Testis (tissue), 3 donors: ENCODE results near the gene MYBPC3. TPM values are rescaled to one million over a fixed set of nuclear protein-coding genes. Genes with fewer than 3 reads are reported as not detected.
A peak's percentile ranks its signal among the peaks of the same experiment; 100 is the strongest.

Source experiments
- DNase-seq: peaks from one replicate; pipeline ENCODE4 v3.0.0-alpha.2; 2019
- H3K27ac ChIP-seq, 2 donors: fragments of 200-600 bp; sonication (generic); one replicate each; pipeline ENCODE4 v1.5.1; 2019
- H3K27me3 ChIP-seq: fragments of 200-600 bp; sonication (generic); one replicate; pipeline ENCODE4 v1.5.1; 2019
- H3K36me3 ChIP-seq: fragments of 200-600 bp; sonication (generic); one replicate; pipeline ENCODE4 v1.5.1; 2017; ENCODE audit warnings: low read depth; ENCODE audit errors: missing control alignments
- H3K4me1 ChIP-seq: fragments of 200-600 bp; sonication (generic); one replicate; pipeline ENCODE4 v1.5.1; 2019
- H3K4me3 ChIP-seq, 2 donors: fragments of 200-600 bp; sonication (generic); one replicate each; pipeline ENCODE4 v1.5.1; 2017 to 2019
- H3K9me3 ChIP-seq: fragments of 200-600 bp; sonication (generic); one replicate; pipeline ENCODE4 v1.5.1; 2017
- POLR2A ChIP-seq: fragments of 450-650 bp; IDR thresholded peaks from one replicate; pipeline ENCODE4 v1.6.1; 2017; ENCODE audit warnings: antibody characterized with exemption, mild to moderate bottlenecking, moderate library complexity
- WGBS, 2 donors: methylation state at CpG; one replicate each; pipeline ENCODE4 v1.1.5; 2018; 5-methylcytosine and 5-hydroxymethylcytosine counted together
- intact Hi-C: fragments of 100-400 bp; cut with DNase I; formaldehyde crosslinking; loops from one replicate; pipeline ENCODE4 v1.15.1; 2023; ENCODE audit warnings: low total_unique reads
- polyA plus RNA-seq: library from polyadenylated mRNA; stranded (reverse); fragments of 350-450 nt; fragmentation: Illumina TruSeq; extraction: RNeasy Lipid Tissue Mini Kit (QIAGEN cat#74804); gene quantifications from one replicate; pipeline ENCODE4 v1.2.3, GENCODE V29; 2014; ENCODE audit warnings: low read depth, low replicate concordance; ENCODE audit not compliant: insufficient read depth
- total RNA-seq, 2 donors: library from RNA; depleted of rRNA; stranded (reverse); fragments of >200 nt; gene quantifications; one replicate each; pipeline ENCODE4 v1.2.3, GENCODE V29; 2016
- TF ChIP-seq, protein P1 (sequence below), 3 experiments: fragments of 450-650 bp in 2 of 3; fragments of 200-600 bp in 1 of 3; sonication (generic) in 1 of 3; IDR thresholded peaks; one replicate each; pipeline ENCODE4 v1.5.1; 2016 to 2019; ENCODE audit warnings: antibody characterized with exemption in 3 of 3, mild to moderate bottlenecking in 2 of 3, moderate library complexity in 1 of 3

MYBPC3 gene
- total and polyA plus RNA-seq, 3 donors from 2014 or later, result 0.68 to 1.7 (median 0.79) TPM

DNA sequence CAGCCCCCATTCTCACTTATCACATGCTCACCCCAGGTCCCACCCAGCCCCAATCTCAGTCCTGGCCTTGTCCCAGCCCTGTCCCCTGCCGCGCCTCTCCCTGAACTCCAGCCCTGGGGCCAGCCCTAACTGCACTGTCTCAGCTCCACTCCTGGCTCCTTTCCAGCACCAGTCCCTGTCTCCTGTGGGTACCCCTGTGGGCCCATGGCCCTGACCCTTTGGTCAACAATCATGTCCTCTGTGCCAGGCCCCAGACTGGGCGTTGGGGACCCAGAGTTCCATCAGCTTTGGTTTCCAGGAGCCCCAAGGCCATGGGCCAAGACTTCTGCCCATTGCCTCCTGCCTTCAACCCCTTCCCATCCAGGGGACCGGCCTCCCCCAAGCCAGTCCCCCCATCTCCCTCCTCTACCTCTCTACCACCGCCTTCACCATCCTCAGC is 25.1 kb upstream of the MYBPC3 start:
- peak overlapping the region in 1 of 2 donors; percentile 17 for H3K4me3 ChIP-seq
- intact Hi-C loops, result loop anchor here (10.0 kb wide), 1 partner anchor 77 kb away; no protein-coding TSS in a partner anchor
- peak overlapping the region; percentile 11 to 56 for H3K27ac ChIP-seq
- TF ChIP-seq, protein P1, sequence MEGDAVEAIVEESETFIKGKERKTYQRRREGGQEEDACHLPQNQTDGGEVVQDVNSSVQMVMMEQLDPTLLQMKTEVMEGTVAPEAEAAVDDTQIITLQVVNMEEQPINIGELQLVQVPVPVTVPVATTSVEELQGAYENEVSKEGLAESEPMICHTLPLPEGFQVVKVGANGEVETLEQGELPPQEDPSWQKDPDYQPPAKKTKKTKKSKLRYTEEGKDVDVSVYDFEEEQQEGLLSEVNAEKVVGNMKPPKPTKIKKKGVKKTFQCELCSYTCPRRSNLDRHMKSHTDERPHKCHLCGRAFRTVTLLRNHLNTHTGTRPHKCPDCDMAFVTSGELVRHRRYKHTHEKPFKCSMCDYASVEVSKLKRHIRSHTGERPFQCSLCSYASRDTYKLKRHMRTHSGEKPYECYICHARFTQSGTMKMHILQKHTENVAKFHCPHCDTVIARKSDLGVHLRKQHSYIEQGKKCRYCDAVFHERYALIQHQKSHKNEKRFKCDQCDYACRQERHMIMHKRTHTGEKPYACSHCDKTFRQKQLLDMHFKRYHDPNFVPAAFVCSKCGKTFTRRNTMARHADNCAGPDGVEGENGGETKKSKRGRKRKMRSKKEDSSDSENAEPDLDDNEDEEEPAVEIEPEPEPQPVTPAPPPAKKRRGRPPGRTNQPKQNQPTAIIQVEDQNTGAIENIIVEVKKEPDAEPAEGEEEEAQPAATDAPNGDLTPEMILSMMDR (IDR thresholded peaks at IDR 0.05), result no peak
- no peak for TF ChIP-seq POLR2A
- DNase-seq, result no peak
- H3K27me3 ChIP-seq, result no peaks in the 10 kb centered on the region
- WGBS, 2 donors, result 84 to 91% methylated on average over 5 of the region's 5 CpGs
- no peaks in the 10 kb centered on the region for H3K36me3 ChIP-seq
- no peaks in the 10 kb centered on the region for H3K4me1 ChIP-seq
- H3K9me3 ChIP-seq, result no peaks in the 10 kb centered on the region

DNA sequence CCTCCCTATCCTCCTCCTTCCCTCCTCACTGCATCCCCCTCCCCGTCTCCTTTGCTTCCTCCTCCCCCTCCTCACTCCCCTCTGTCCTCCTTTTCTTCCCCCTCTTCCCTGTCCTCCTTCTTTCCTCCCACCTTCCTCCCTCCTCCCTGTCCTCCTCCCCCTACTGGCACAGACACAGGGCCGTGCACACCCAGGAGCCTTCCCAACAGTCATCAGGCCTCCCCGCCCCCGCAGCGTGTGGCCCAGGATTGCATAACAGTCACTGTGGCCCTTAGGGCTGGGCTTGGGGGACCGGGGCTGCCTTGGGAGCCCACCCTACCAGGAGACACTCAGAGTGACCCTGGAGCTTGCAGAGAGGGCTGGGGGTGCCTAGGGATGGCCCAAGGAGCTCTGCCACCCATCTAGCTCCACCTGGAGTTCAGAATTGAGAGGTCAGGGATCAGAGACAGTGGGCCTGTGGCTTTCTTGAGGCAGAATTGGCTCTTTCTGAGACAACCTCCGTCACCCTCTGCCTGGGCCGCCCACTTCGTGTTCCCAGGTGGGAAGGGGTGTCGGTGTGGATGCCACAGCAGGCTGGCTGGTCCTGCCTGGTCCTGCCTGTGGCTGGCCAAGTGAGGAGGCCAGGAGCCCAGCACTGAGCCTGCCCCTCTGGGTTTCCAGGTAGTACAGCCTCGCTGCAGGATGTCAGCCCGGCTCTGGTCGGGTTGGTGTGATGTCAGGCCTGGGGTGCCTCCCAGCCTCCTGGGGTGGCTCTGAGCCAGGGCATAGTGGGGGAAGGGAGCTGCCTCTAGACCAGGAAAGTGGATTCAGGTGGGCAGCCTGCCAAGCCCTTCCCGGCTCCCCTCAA is 24.2 kb upstream of the MYBPC3 start:
- 75 to 86% methylated on average over 14 of the region's 14 CpGs for WGBS, 2 donors
- no peak overlapping the region for H3K27ac ChIP-seq
- intact Hi-C loops, result loop anchor here (10.0 kb wide), 1 partner anchor 78 kb away; no protein-coding TSS in a partner anchor

DNA sequence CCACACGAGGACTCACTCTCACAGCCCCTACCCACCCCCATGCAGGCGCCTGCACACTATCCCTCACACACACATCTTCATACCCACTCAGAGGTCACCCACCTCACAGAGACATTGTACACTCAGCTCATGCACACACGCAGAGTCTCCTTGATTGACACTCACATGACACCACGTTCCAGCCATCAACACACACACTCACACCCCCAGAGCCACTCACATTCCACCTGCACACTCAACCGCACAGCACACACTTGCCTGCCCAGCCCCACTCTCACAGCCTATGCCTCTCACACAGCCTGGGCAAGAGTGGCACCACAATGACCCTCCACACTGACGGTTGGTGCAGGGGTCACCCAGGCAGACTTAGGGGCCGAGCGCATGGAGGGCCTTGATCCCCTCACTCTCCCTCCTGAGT is 23.6 kb upstream of the MYBPC3 start:
- Histone ChIP-seq H3K36me3 (no peaks in the 10 kb centered on the region), H3K4me3 (no peak overlapping the region), H3K9me3 (no peaks in the 10 kb centered on the region), H3K27me3 (no peaks in the 10 kb centered on the region), H3K4me1 (no peaks in the 10 kb centered on the region), H3K27ac (no peak overlapping the region)
- WGBS, 2 donors, result 83 to 90% methylated on average over 8 of the region's 8 CpGs
- no peak for DNase-seq
- TF ChIP-seq, protein P1 (IDR thresholded peaks at IDR 0.05), result no peak
- intact Hi-C loops, result loop anchor here (10.0 kb wide), 1 partner anchor 79 kb away; no protein-coding TSS in a partner anchor

More for the DNA sequence above, 24.2 kb upstream of the MYBPC3 start:
- DNase-seq, result no peak
- H3K27me3 ChIP-seq, result no peaks in the 10 kb centered on the region
- no peak for TF ChIP-seq POLR2A
- TF ChIP-seq, protein P1 (IDR thresholded peaks at IDR 0.05), result no peak
- H3K36me3 ChIP-seq, result no peaks in the 10 kb centered on the region
- no peaks in the 10 kb centered on the region for H3K9me3 ChIP-seq
- peak overlapping the region in 1 of 2 donors; percentile 17 for H3K4me3 ChIP-seq
- H3K4me1 ChIP-seq, result no peaks in the 10 kb centered on the region

DNA sequence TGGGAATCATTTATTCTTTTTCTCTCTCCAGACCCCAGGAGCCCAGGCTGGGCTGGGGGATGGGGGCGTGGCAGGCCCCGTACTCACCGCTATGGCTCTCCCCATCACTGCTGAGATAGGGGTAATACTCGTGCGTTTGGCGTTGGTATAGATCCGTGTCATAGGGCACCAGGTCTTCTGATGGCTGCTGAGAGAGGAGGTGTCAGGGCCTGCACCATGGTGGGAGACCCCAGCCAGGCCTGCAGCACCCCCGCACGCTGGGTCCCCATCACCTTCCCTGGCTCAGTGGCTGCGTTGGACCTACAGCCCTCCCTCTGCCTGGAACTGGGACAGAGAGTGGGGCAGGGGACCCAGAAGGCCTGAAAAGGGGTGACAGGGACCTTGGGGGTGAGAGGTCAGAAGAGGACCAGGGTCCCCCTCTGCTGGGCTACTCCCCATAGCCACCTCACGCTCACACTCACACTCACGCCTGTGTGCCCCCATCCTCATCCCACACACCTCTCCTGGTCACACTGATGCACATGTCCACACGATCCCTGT is 23.1 kb upstream of the MYBPC3 start:
- intact Hi-C loops, result loop anchor here (10.0 kb wide), 1 partner anchor 79 kb away; no protein-coding TSS in a partner anchor
- no peak overlapping the region for H3K4me3 ChIP-seq

More for the DNA sequence above, 23.1 kb upstream of the MYBPC3 start:
- no peaks in the 10 kb centered on the region for H3K9me3 ChIP-seq
- no peak overlapping the region for H3K27ac ChIP-seq
- H3K36me3 ChIP-seq, result no peaks in the 10 kb centered on the region
- H3K27me3 ChIP-seq, result no peaks in the 10 kb centered on the region
- H3K4me1 ChIP-seq, result no peaks in the 10 kb centered on the region
- no peak for DNase-seq
- 84 to 87% methylated on average over 13 of the region's 13 CpGs for WGBS, 2 donors
- TF ChIP-seq, protein P1 (IDR thresholded peaks at IDR 0.05), result no peak
- TF ChIP-seq POLR2A, result no peak
